Fibroblast of skin of right biceps (primary cell): Measurements from ENCODE around the gene SLC24A3.

ENCODE experiments used
- DNase-seq: peaks from one replicate; pipeline ENCODE4 v3.0.0-alpha.2; 2013

SLC24A3 gene

DNA sequence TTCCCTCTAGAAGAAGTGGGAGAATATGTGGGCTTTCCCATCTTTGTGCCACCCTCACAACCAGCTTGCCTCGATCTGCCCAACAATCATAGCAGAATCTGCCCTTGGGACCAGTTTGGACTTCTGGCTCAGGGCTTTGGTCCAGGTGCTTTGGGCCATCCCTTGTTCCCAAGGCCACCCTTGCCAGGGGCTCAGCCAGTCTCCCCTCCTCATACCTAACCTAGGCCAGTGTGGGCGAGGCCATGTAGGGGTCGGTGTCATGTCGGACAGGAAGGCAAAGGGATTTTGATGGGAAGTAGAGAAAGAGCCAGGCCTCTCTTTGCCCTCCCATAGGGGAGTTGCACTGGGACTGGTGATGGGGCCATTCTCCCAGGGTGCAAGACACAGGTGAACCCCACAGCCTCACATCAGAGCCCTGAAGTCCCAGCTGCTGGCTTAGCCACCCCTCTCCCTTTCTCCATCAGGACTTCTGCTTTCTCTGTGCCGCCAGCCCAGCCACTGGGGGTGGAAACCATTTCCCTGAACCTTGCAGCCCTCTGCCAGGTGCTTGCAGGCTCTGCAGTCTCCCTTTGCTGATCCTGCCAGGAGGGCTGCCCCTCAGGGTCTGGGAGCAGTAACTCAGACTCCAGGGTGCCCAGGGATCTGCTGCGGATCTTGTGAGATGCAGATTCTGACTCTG is 60.7 kb downstream of the SLC24A3 start:
- no peak for DNase-seq

DNA sequence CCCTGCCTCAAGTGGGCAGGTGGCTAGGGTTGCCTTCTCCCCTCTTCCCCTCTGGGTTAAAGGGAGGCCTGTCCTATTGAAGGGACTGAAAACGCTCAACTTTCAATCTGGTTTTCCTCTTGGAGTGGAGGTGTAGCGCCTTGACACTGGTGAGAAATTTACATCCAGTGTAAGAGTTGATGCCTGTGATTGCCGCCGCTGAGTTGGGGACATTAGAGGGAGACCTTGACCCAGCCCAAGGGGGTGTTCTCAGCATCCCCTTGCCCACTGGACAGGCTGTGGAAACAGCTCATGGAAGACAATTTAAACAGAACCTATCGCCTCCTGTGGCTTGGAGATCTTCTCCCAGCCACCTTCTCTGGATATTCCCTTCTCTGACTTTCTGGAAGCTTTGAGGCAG is 61.6 kb downstream of the SLC24A3 start:
- DNase-seq, result no peak

DNA sequence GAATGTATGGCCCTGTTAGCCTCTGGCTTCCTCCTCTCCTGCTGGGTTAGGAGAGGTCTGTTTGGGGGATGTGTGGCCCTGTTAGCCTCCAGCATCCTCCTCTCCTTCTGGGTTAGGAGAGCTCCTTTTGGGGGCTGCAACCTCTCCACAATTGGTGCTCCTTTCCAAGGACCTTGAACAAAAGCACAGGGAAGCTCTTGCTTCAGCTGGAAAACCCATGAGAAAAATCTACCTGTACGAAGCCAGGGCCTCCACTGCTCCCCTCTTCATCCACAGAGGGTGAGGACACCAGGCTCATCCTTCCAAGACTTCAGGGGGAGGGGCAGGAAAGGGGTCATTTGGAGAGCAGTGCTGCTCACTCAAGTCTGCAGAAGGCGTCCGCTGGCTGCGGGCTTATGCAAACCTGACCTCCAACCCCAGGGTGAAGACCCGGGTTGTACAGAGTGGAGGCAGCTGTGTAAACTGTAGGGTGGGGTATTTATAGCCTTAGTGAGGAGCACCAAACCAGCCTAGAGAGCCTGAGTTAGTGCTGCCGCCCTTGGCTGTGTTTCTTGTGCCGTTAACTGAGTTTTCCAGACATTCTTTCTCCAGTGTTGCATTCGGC is 62.1 kb downstream of the SLC24A3 start:
- no peak for DNase-seq

DNA sequence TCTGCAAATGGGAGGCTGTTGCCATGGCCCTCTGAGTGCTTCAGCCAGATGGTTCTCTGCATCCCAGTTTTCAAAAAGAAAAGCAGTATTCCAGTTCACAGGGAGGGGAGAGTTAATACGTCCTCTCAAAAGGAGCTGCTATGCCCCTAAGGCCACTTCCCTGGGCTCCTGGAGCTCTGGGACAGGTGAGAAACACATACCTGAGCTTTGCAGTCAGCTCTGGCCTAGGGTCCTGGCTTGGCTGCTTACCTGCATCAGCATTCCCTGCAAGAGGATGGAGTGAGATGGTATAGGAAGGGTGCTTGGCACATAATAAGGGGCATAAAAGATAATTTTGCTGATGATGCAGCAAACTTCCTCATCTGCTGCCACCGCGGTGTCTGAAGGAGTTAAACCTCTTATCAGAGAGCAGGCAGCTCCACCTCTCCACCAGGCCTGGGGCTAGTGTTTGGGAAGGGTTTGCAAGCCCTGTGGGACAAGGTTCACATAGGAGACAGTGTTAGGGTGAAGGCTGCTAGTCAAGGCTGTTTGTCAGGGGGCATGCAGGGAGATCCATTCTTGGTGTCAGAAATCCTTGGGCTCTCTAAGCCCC is 62.7 kb downstream of the SLC24A3 start:
- no peak for DNase-seq

DNA sequence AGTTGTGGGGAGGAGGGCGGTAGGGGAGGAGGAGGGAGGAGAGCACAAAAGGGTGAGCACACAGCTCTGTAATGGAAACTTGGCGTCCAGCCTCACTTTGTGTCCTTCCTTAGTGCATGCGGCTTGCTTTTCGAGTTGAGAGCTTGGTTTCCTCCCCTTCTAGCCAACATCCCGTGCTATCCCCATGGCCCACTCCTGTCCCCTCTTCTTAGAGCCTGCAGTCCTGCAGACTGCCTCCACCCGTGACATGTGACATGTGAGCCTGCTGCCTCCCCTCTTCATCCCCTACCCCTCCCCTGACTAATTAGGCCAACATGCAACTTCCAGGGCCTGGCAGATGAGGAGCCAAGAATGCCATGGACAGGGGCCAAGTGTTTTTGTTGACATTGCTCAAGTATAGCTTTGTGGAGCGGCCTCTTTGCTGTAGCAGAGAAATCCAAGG is 63.2 kb downstream of the SLC24A3 start:
- DNase-seq, result peak; percentile 3

DNA sequence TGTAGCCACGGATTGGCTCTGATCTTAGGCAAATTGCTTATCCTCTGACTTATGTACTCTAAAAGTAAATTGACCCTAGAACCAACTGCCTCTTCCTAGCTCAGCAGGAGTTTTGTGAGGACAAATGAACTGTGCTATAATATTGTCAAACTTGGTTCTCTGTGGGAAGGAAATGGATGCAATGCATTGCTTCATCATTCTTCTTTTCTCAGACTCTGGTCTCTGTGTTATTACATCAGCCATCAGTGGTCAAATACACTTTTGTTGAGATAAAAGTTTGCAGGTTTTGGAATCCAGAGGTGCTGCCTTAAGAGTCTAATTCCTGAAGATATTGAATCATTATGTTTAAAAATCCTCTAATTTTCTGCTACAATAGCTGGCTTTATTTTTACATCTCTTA is 64.9 kb downstream of the SLC24A3 start:
- DNase-seq, result no peak

DNA sequence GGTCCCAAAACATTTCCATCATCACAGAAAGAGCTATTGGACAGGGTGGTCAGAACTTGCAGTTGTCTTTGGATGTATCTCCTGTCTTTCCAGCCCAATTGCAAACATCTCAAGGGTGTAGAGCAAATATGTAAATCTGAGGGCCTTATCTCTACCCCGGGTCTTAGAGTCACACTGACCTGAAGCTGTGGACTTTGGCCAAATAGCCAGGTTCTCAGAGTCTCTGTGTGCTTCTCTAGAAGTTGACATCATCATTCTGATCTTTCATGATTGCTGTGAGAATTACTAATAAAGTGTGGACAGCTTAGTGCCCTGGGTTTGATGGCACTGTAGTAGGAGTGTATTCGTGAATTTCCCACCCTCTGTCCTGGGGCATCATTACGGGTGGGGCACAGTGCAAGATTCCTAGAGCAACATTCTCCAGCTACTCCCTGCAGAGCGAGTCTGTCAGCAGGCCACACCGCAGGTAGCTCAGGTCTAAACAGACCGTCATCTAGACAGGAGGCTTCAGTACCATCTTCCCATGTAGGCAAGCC is 71.1 kb downstream of the SLC24A3 start:
- no peak for DNase-seq

DNA sequence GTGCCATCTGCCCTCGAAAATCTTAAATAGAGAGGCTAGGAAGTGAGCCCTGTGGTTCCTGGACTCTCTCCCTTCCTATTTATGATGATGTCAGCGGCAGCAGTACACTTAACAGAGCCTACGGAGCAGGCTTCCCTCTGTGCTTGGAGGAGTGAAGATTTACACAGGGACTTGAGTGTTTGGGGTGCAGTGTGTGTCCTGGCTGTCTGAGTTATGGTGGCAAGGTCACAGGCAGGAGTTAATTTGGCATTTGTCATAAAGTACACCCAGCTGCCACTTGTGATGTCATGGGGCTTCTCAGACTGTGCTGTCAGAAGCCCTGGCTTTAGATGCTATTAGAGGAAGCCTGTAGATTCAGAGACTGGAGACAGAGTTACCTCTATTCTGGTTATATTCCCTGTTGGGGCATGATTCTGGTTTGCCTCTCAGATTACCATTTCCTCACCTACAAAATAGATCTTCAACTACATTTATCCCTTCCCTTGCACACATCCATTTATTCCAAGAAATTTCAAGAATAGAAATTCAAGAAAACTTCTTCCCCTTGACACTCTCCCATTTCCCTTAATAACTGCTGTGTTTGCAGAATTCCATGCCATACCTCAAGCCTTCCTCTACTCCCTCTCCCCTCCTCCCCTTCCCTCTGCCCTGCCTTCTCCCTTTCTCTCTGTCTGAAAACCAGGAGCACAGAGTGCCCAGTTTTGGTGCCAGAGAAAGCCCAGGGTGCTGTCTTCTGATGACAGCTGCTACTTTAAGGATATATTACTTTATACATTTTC is 72.1 kb downstream of the SLC24A3 start:
- DNase-seq, result no peak

DNA sequence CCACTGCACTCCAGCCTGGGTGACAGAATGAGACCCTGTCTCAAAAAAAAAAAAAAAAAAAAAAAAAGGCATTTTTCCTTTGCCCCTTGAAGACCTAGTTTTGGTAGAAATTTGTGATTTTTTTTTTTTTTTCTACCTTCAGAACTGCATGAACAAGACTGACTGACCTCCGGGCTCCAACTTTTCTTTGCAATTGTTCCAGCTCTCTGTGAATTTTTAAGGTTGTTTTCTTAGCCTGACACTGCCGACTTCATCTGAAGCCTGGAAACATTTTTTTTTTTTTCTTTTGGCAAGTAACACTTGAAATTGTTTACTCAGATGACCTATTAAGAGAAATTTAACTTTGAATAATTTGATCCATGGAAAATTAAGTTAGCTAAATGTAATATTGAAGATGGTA is 73.0 kb downstream of the SLC24A3 start:
- no peak for DNase-seq

DNA sequence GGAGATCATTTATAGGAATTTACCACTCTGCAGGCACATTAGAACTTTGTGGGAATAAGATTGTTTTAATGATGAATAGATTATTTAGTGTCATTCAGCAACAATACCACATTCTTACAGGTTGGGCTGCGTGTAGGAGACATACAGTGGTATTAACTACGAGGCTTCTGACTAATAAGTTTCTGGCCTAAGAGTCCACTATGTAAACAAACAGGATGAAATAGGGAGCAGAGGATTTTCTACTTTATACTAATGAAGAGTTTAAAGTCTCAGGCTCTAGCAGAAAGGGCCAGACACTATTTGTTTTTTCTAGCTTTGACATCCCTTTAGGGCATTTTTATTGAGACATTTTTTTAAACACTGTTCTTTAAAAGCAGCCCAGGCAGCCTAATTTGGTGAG is 75.6 kb downstream of the SLC24A3 start:
- DNase-seq, result no peak

DNA sequence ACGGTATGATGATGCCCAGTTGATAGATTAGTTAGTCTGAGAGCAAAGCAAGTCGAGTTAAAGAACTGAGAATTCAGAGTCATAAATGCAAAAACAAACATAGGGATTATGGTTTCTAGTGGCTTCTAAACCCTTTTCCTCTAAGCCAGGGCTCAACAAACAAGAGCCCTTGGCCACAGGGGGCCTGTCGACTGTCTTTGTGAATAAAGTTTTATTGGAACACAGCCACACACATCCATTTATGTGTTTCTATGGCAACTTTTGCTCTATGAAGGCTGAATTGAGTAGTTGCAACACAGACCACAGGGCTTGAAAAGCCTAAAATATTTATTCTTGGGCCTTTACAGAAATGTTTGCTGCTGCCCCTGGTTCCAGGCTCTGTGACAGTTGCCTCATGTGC is 76.2 kb downstream of the SLC24A3 start:
- DNase-seq, result no peak

DNA sequence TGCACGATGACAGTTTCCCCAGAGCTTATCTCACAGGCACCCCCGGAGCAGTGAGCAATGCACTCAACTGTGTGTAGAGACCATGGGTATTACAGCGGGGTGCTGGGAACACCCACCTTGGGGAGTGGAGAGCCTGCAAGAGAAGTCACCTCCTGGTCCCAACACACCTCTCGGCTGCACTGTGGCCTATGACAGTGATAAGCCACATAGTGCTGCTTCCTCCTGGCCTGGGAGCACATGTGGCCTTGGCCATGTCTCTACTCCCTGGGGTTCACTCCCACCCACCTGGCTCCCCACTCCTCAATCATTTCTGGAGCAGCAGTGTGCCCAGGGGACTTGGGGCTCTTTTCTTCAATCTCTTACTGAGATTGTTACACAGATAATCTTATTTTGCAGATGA is 77.0 kb downstream of the SLC24A3 start:
- no peak for DNase-seq

DNA sequence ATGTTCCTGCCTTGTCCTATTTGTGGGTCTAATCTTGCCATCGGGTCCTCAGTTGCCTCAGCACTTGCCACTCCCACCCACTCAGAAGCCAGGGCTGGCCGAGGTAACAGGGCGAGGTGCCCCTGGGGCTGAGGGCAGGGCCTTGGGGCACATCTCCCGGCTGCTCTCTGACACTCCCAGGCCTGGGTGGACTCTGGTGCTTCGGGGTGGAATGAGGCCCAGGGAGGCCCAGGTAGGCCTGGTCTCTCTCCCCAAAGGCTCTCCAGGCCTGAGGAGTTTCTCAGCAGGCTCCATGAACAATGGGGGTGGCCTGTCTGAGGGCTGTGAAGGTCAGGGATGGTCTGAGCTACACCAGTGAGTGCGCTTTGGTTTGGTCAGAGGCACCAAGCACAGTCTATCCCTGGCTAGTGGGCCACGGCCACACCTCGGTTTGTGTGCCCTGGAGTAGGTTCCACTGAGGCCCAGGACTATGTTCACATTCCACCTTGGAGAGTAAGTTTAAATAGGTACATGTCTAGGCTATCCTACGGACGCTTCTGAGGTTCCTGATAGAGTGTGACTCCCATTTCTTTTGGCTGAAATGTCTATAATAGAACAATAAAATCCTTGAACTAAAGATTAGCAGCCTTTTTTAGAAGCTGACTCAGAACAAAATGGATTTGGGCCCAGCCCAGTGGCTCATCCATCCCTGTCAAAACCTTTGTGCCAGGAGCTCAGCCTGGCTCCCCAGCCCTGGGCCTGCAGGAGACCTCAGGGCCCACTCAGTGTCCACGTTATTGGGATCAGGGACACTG is 78.8 kb downstream of the SLC24A3 start:
- no peak for DNase-seq

DNA sequence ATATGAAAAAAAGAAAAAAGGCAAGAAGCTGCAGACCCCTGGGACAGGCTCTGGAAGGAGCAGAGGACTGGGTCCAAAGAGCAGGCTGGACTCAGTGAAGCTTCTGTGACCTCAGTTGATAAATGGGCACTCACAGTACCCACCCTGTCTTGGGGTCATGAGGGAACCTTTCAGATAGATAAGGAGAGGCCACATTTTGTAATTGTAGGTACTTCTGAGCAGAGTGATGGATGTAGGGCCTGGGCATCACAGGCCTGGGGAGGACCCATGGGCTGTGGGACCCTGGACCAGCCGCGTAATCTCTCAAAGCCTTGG is 79.3 kb downstream of the SLC24A3 start:
- no peak for DNase-seq

DNA sequence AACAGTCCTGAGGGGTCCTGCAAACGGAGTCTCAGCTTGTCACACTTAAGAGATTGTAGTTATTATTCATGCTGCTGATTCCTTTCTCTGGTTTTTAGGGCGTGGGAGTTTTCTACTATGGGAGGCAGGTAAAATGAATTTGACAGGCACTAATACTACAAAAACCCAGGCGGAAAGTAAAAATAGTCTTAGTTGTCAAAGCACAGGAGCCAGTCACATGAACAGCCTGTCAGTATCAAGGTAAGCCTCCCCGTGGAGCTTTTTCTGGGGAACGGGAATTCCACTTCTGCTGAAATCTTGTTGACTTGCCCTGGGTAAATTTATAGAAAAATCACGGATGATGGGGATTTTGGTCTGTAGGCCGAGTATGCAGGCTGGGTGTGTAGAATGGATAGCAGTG is 79.8 kb downstream of the SLC24A3 start:
- no peak for DNase-seq

DNA sequence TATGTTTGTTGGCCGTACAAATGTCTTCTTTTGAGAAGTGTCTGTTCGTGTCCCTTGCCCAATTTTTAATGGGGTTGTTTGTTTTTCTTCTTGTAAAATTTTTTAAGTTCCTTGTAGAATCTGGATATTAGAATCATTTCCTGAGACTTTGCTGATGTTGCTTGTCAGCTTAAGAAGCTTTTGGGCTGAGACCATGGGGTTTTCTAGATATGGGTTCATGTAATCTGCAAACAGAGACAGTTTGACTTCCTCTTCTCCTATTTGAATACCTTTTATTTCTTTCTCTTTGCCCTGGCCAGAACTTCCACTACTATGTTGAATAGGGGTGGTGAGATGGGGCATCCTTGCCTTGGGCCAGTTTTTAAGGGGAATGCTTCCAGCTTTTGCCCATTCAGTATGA is 82.6 kb downstream of the SLC24A3 start:
- DNase-seq, result no peak

DNA sequence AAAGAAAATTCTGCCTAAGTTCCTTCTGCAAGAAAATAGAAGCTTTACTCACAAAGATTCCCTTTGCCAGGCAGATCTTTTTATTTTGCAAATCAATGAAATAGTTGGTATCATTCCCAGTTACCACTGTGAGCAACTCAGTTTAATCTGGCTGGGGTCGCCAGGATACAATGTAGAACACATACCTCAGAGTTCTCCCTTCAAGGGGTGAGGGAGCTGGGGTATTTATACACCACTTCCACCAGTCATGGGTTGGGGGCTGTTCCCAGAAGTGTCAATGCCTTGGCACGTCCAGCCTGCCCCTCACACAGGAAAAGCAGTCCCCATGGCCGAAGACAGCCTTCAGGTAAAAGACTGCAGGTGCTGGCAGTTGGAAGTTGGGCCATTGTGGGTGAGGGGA is 86.2 kb downstream of the SLC24A3 start:
- no peak for DNase-seq

DNA sequence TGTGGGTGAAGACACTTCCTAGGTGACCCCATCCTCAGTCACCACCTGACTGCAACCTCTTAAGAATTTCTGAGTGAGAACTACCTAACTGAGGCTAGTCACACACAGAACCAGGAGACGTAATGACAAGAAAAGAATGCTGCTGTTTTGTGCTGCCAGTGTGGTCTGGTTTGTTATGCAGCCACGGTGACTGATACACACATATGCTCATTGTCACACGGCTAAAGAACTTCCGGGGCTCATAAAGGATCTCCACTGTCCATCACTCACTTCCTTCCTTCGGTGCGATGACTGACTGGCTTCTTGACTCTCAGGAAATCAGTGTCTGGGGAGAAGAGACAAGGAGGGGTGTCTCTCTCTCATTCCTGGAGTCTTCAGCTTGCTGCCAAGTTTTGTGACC is 88.0 kb downstream of the SLC24A3 start:
- DNase-seq, result no peak

DNA sequence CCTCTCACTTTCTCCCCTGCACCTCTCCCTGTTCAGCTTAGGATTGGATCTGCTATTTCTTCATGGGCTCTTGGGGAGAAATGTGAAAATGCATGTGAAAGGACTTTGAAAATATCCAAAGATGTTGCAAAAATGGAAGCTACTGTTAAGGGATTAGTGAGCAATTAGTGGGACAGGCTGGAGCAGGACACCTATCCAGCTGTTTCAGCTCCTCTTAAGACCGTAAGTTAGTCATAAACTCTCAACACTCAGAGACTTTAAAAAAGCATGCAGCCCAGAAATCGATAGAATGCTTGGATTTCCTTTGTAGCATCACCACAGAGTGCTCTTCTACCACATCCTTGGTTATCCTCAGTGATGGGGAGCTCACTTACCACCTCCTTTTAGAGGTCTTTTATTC is 88.7 kb downstream of the SLC24A3 start:
- DNase-seq, result no peak

DNA sequence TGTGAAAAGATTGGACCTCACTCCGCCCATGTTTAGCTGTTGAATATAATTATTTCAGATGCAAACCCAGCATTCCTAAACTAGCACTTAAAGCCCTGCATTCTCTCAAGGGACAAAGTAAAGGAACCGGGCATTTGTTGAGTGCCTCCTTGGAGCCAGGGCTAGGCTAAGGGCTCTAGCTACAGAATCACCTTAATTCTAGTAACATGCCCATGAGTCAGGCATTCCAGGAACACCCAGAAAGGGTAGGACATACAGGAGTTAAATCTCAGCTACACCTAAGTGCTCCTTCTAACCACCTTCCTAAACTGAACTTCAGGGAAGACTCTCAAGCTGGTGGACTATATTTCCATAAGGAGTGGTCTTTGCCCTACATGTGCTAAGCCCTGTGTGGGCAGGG is 89.4 kb downstream of the SLC24A3 start:
- DNase-seq, result no peak

DNA sequence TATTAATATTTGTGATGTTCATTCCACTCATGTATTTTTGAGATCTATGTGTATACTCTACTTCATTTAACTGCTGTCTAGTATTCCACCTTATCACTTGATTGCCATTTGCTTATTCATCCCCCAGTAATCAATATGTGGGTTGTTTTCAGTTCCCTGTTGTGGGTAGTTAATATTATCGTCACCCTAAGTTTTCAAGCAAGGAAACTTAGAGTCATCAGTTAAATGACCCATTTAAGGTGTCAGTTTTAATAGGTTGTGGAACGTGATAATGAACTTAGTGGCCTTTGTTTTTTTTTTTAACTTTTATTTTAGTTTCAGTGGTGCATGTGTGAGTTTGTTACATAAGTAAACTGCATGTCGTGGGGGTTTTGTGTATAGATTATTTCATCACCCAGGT is 90.3 kb downstream of the SLC24A3 start:
- DNase-seq, result no peak

DNA sequence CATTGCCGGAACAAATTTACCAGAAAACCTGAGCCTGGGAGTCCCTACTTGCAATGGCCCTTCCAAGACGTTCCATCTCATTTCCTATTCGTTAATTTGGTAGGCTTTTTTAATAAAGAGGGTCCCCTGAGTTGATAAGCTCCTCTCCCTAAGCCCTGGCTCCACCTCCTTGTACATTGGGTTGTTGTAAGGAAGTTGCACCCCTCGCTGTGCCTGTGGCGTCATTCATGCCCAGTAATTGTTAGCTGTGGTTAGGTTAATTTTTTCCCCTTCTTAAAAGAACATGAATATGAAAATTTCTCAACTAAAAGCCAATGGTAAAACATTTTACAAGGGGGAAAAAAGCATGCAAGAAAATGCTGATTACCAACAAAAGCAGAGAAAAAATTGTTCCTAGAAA is 91.9 kb downstream of the SLC24A3 start:
- no peak for DNase-seq

DNA sequence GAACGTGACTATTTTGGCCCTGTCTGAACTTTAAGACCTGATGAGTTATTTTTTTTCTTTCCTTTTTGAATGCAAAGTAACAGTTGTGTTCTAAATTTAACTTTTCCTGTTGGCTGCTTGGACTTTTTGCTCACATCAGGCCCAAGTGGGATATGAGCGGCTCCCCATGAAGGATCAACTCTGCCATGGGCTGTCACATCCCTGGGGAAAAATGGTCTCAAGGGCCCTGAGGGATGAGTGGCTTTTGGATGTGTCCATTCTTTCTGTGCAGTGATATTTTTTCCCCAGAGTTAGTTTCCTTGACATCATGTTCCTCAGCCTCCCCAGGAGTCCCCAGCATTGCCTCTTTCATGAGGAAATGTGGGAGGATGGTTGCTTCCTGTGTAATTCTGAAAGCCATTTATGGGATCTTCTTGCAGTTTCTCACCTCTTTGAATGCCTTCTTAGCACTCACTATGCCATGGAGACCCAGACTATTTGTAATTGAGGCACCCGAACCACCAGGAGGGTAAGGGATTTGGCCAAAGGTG is 92.5 kb downstream of the SLC24A3 start:
- no peak for DNase-seq
